HEK293 (cell line): ENCODE results near the gene DBNL.

ENCODE experiments used
- CTCF ChIP-seq: fragments of 450-650 bp; formaldehyde crosslinking; IDR thresholded peaks from 2 replicates; pipeline ENCODE4 v1.5.1; 2016; ENCODE audit warnings: missing biosample characterization, missing genetic modification characterization
- KLF8 ChIP-seq: fragments of 450-650 bp; formaldehyde crosslinking; IDR thresholded peaks from 2 replicates; pipeline ENCODE4 v1.5.1; 2016; ENCODE audit warnings: missing biosample characterization, missing genetic modification characterization
- REST ChIP-seq: fragments of 450-650 bp; formaldehyde crosslinking; IDR thresholded peaks from 2 replicates; pipeline ENCODE4 v1.5.1; 2016; ENCODE audit warnings: missing biosample characterization, missing genetic modification characterization
- YY1 ChIP-seq: fragments of 450-650 bp; formaldehyde crosslinking; IDR thresholded peaks from 2 replicates; pipeline ENCODE4 v1.5.1; 2018; ENCODE audit warnings: missing biosample characterization, missing genetic modification characterization
- YY2 ChIP-seq: fragments of 450-650 bp; formaldehyde crosslinking; IDR thresholded peaks from 2 replicates; pipeline ENCODE4 v1.5.1; 2016; ENCODE audit warnings: missing biosample characterization, missing genetic modification characterization
- ZBTB49 ChIP-seq: fragments of 450-650 bp; formaldehyde crosslinking; IDR thresholded peaks from 2 replicates; pipeline ENCODE4 v1.5.1; 2016; ENCODE audit warnings: missing biosample characterization, missing genetic modification characterization, low read depth

- TF ChIP-seq YY2 (tag by site-specific recombination), result no peak
- 0 out of 2 replicates have a peak, but pooled peaks have one; percentile 22 for TF ChIP-seq CTCF (tag by site-specific recombination)
- TF ChIP-seq ZBTB49, result no peak
- TF ChIP-seq KLF8 (tag by site-specific recombination), result no peak
- TF ChIP-seq REST (tag by site-specific recombination), result no peak
- no peak for TF ChIP-seq YY1 (tag by site-specific recombination)
Observed at GRCh38 chr7:44068054-44068453, 23.6 kb downstream of the DBNL start.
